Measurements from ENCODE around the gene PDZRN4.

The PDZRN4 gene

DNA sequence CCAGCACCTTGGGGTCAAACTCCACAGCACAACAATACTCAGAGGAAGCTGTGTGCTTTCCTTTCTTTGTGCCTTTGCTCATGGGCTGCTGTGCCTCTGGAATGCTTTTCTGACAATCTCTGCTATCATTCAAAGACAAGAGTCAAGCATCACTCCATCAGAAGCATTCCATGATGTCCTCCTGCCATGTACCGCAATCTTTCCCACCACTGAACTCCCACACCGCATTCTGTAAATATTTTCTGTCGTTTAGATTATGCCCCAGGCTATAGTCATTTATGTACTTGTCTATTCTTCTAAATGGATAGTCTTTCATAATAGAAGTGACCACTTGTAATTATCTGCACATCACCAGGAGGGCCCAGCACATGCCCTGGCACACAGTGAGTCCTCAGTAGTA lies 327.8 kb downstream of the PDZRN4 start:
- ATAC-seq = no peak
- TF ChIP-seq SNAI2 (CRISPR knock-in tag; IDR thresholded peaks at IDR 0.05) (no peak), ARNTL (CRISPR knock-in tag; IDR thresholded peaks at IDR 0.05; ENCODE audit: borderline replicate concordance, low read depth) (no peak), ZNF565 (CRISPR knock-in tag; conservative IDR thresholded peaks at IDR 0.05; ENCODE audit: low read depth) (no peak), ZFP30 (CRISPR knock-in tag; IDR thresholded peaks at IDR 0.05) (no peak), TOX (CRISPR knock-in tag; IDR thresholded peaks at IDR 0.05; ENCODE audit: borderline replicate concordance) (no peak)

DNA sequence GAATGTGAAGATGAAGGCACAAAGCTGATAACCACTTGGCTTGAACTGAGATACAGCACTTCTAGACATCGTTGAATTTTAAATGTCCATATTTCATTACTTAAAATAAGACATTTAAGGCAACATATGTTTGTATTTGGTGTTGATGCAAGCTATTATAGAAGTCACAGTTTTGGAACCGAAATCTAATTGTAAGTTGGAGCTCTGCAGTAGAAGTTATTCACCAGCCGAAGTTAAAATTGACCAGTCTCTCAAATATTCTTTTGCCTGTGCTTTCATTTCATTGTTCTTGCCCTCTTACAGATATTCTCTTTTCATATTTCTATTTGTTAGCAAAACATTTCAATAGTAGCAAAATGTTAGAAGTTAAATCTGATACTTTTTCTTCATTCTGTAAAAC lies 332.7 kb downstream of the PDZRN4 start:
- TF ChIP-seq ZFP3 (CRISPR knock-in tag; IDR thresholded peaks at IDR 0.05) (no peak), SNAI2 (CRISPR knock-in tag; IDR thresholded peaks at IDR 0.05) (no peak), ZC3H10 (CRISPR knock-in tag; IDR thresholded peaks at IDR 0.05) (no peak), ISL1 (CRISPR knock-in tag; IDR thresholded peaks at IDR 0.05) (no peak), ARNTL (CRISPR knock-in tag; IDR thresholded peaks at IDR 0.05; ENCODE audit: borderline replicate concordance, low read depth) (no peak), TCF4 (CRISPR knock-in tag; IDR thresholded peaks at IDR 0.05; ENCODE audit: borderline replicate concordance) (no peak), GLIS3 (CRISPR knock-in tag; IDR thresholded peaks at IDR 0.05) (no peak), TOX (CRISPR knock-in tag; IDR thresholded peaks at IDR 0.05; ENCODE audit: borderline replicate concordance) (no peak), RARB (CRISPR knock-in tag; IDR thresholded peaks at IDR 0.05) (no peak), CSDC2 (CRISPR knock-in tag; IDR thresholded peaks at IDR 0.05) (no peak), ZNF8 (CRISPR knock-in tag; IDR thresholded peaks at IDR 0.05) (no peak)
- TF ChIP-seq, protein P1, sequence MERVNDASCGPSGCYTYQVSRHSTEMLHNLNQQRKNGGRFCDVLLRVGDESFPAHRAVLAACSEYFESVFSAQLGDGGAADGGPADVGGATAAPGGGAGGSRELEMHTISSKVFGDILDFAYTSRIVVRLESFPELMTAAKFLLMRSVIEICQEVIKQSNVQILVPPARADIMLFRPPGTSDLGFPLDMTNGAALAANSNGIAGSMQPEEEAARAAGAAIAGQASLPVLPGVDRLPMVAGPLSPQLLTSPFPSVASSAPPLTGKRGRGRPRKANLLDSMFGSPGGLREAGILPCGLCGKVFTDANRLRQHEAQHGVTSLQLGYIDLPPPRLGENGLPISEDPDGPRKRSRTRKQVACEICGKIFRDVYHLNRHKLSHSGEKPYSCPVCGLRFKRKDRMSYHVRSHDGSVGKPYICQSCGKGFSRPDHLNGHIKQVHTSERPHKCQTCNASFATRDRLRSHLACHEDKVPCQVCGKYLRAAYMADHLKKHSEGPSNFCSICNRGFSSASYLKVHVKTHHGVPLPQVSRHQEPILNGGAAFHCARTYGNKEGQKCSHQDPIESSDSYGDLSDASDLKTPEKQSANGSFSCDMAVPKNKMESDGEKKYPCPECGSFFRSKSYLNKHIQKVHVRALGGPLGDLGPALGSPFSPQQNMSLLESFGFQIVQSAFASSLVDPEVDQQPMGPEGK (CRISPR knock-in tag; IDR thresholded peaks at IDR 0.05; ENCODE audit: borderline replicate concordance) = no peak
- no peak for ATAC-seq

DNA sequence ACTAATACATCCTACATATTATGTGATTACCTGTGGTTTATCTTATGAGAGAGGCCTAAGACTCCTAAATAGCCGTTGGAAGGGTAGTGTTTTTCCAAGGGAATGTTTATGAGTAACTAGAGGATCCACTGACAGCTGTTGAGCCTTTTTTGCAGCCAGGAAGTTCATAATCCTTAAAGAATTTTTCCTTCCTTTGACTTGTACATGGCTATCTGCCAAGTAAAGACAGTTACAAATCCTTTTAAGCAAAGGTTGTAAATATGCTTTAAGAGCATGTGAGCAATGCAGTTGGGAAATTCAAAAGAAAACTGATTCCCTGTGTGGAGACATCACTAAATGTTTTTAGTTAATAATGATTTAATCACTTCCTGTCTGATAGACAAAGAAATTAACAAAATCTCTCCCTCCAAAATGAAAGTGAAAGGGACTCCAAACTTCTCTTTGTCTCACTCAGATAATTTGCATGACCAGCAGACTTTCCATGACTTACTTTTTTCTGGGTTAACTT lies 333.8 kb downstream of the PDZRN4 start:
- TF ChIP-seq, protein P2, sequence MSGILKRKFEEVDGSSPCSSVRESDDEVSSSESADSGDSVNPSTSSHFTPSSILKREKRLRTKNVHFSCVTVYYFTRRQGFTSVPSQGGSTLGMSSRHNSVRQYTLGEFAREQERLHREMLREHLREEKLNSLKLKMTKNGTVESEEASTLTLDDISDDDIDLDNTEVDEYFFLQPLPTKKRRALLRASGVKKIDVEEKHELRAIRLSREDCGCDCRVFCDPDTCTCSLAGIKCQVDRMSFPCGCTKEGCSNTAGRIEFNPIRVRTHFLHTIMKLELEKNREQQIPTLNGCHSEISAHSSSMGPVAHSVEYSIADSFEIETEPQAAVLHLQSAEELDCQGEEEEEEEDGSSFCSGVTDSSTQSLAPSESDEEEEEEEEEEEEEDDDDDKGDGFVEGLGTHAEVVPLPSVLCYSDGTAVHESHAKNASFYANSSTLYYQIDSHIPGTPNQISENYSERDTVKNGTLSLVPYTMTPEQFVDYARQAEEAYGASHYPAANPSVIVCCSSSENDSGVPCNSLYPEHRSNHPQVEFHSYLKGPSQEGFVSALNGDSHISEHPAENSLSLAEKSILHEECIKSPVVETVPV (CRISPR knock-in tag; IDR thresholded peaks at IDR 0.05) = no peak
- TF ChIP-seq POU6F1 (CRISPR knock-in tag; IDR thresholded peaks at IDR 0.05; ENCODE audit: borderline replicate concordance, low read depth) = no peak
- TF ChIP-seq, protein P3, sequence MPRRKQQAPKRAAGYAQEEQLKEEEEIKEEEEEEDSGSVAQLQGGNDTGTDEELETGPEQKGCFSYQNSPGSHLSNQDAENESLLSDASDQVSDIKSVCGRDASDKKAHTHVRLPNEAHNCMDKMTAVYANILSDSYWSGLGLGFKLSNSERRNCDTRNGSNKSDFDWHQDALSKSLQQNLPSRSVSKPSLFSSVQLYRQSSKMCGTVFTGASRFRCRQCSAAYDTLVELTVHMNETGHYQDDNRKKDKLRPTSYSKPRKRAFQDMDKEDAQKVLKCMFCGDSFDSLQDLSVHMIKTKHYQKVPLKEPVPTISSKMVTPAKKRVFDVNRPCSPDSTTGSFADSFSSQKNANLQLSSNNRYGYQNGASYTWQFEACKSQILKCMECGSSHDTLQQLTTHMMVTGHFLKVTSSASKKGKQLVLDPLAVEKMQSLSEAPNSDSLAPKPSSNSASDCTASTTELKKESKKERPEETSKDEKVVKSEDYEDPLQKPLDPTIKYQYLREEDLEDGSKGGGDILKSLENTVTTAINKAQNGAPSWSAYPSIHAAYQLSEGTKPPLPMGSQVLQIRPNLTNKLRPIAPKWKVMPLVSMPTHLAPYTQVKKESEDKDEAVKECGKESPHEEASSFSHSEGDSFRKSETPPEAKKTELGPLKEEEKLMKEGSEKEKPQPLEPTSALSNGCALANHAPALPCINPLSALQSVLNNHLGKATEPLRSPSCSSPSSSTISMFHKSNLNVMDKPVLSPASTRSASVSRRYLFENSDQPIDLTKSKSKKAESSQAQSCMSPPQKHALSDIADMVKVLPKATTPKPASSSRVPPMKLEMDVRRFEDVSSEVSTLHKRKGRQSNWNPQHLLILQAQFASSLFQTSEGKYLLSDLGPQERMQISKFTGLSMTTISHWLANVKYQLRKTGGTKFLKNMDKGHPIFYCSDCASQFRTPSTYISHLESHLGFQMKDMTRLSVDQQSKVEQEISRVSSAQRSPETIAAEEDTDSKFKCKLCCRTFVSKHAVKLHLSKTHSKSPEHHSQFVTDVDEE (CRISPR knock-in tag; IDR thresholded peaks at IDR 0.05) = no peak
- TF ChIP-seq ZNF8 (CRISPR knock-in tag; IDR thresholded peaks at IDR 0.05) = no peak
- no peak for TF ChIP-seq PPARA (CRISPR knock-in tag; IDR thresholded peaks at IDR 0.05; ENCODE audit: borderline replicate concordance)
- no peak for TF ChIP-seq SNAI2 (CRISPR knock-in tag; IDR thresholded peaks at IDR 0.05)
- TF ChIP-seq ISL1 (CRISPR knock-in tag; IDR thresholded peaks at IDR 0.05) = peak; percentile 99
- no peak for TF ChIP-seq RARB (CRISPR knock-in tag; IDR thresholded peaks at IDR 0.05)
- no peak for TF ChIP-seq ZFP3 (CRISPR knock-in tag; IDR thresholded peaks at IDR 0.05)
- TF ChIP-seq CREB5 (CRISPR knock-in tag; IDR thresholded peaks at IDR 0.05; ENCODE audit: low read depth) = no peak; the same call in 1 of the 2 replicates
- peak; percentile 83 for TF ChIP-seq ZC3H10 (CRISPR knock-in tag; IDR thresholded peaks at IDR 0.05)
- TF ChIP-seq TCF4 (CRISPR knock-in tag; IDR thresholded peaks at IDR 0.05; ENCODE audit: borderline replicate concordance) = no peak
- no peak for TF ChIP-seq ZFP30 (CRISPR knock-in tag; IDR thresholded peaks at IDR 0.05)
- TF ChIP-seq ESRRG (CRISPR knock-in tag; IDR thresholded peaks at IDR 0.05) = no peak
- TF ChIP-seq ZNF565 (CRISPR knock-in tag; conservative IDR thresholded peaks at IDR 0.05; ENCODE audit: low read depth) = no peak
- TF ChIP-seq, protein P1 (CRISPR knock-in tag; IDR thresholded peaks at IDR 0.05; ENCODE audit: borderline replicate concordance) = peak; percentile 62; the same call in 1 of the 2 replicates
- no peak for TF ChIP-seq OSR1 (CRISPR knock-in tag; IDR thresholded peaks at IDR 0.05)
- TF ChIP-seq ARNTL (CRISPR knock-in tag; IDR thresholded peaks at IDR 0.05; ENCODE audit: borderline replicate concordance, low read depth) = no peak
- ATAC-seq = peak; percentile 92
